Endodermal cell (in vitro differentiated cells): ENCODE results near the gene NHEJ1. TPM values are rescaled to one million over a fixed set of nuclear protein-coding genes. Genes with fewer than 3 reads are reported as not detected.

Experiments
- DNase-seq: peaks from one replicate; pipeline ENCODE4 v3.0.0-alpha.2; 2017
- H3K27ac ChIP-seq: 2 replicates; pipeline ENCODE4 v1.5.1; 2013; ENCODE audit warnings: mild to moderate bottlenecking, low read depth, low read length, moderate library complexity
- H3K27me3 ChIP-seq: 2 replicates; pipeline ENCODE4 v1.6.1; 2013; ENCODE audit warnings: mild to moderate bottlenecking, low read length, moderate library complexity; ENCODE audit not compliant: insufficient read depth, control insufficient read depth, poor library complexity, severe bottlenecking
- H3K36me3 ChIP-seq: 2 replicates; pipeline ENCODE4 v1.7.0; 2013; ENCODE audit warnings: mild to moderate bottlenecking, low read length, moderate library complexity; ENCODE audit not compliant: control insufficient read depth, insufficient read depth
- H3K4me1 ChIP-seq: one replicate; pipeline ENCODE4 v1.7.0; 2013; ENCODE audit warnings: low read length; ENCODE audit not compliant: control insufficient read depth, insufficient read depth
- H3K4me3 ChIP-seq: 2 replicates; pipeline ENCODE4 v1.5.1; 2013; ENCODE audit warnings: mild to moderate bottlenecking, low read length, moderate library complexity
- H3K9ac ChIP-seq: 2 replicates; pipeline ENCODE4 v1.6.1; 2013; ENCODE audit warnings: mild to moderate bottlenecking, low read length, moderate library complexity; ENCODE audit not compliant: poor library complexity, severe bottlenecking; ENCODE audit errors: extremely low read depth
- H3K9me3 ChIP-seq: 2 replicates; pipeline ENCODE4 v1.6.1; 2013; ENCODE audit warnings: mild to moderate bottlenecking, low read length, moderate library complexity; ENCODE audit not compliant: control insufficient read depth
- H3K27ac Mint-ChIP-seq: 2 replicates; pipeline ENCODE4 v1.8.0; 2020; ENCODE audit warnings: mixed read lengths
- H3K27me3 Mint-ChIP-seq: 2 replicates; pipeline ENCODE4 v1.8.0; 2021; ENCODE audit warnings: mild to moderate bottlenecking, mixed read lengths; ENCODE audit not compliant: insufficient read depth
- H3K36me3 Mint-ChIP-seq: 2 replicates; pipeline ENCODE4 v1.8.0; 2020; ENCODE audit warnings: low read depth, mixed read lengths
- H3K4me1 Mint-ChIP-seq: 2 replicates; pipeline ENCODE4 v1.8.0; 2020; ENCODE audit warnings: mixed read lengths
- H3K4me3 Mint-ChIP-seq: 2 replicates; pipeline ENCODE4 v1.8.0; 2020; ENCODE audit warnings: mild to moderate bottlenecking, moderate library complexity, mixed read lengths
- H3K9me3 Mint-ChIP-seq: 2 replicates; pipeline ENCODE4 v1.8.0; 2020; ENCODE audit warnings: mild to moderate bottlenecking, mixed read lengths
- WGBS, 2 experiments: methylation state at CpG; one replicate each; pipeline versions ENCODE4 v1.1.5 to v1.1.7; 2013; ENCODE audit warnings: missing lambda C conversion rate in 2 of 2, mixed read lengths in 1 of 2; ENCODE audit not compliant: insufficient coverage in 1 of 2, insufficient read length in 1 of 2; 5-methylcytosine and 5-hydroxymethylcytosine counted together
- total RNA-seq, 2 donors: library from RNA; stranded (reverse); fragmentation: NEBNext Ultra II Directional in 1 of 2; extraction: Animal tissue kit (Norgen Biotek cat#: 25700) in 1 of 2; gene quantifications; 2 replicates in 1 of 2; 3 replicates in 1 of 2; pipeline ENCODE4 v1.2.1, GENCODE V29; 2021
- TF ChIP-seq, protein P1 (sequence below): fragments of 200-600 bp; sonication (generic); conservative IDR thresholded peaks from 2 replicates; pipeline ENCODE4 v1.5.0; 2021; ENCODE audit warnings: antibody characterized with exemption, mild to moderate bottlenecking

Gene NHEJ1
- total RNA-seq, 2 donors from 2014 or later = 16.2 to 27.4 TPM

DNA sequence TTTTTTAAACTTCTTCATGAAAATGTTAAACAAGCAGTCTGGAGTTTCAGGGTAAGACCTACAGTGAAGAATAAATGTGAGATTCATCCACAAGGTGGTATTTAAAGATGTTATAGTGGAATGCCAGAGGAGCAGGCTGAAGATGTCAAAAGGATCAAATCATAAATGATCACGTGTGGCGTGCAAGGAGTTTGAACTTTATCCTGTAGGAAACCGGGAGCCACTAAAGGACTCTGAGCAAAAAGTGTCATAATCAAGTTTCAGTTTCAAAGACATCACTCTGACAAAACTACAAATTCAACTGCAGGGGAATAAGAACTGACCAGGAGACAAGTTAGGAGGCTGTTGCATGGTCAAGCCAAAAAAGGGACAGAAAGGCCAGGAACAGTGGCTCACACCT is 19.9 kb downstream of the NHEJ1 start:
- Histone ChIP-seq H3K4me1 (no peaks in the 10 kb centered on the region), H3K27me3 (no peaks in the 10 kb centered on the region), H3K4me3 (no peak overlapping the region), H3K27ac (no peak overlapping the region), H3K9me3 (peaks cover 10% of the 10 kb centered on the region), H3K36me3 (peaks cover 50% of the 10 kb centered on the region), H3K9ac (no peak overlapping the region)
- H3K4me1 Mint-ChIP-seq = peaks cover 3% of the 10 kb centered on the region
- DNase-seq = no peak
- peaks cover 44% of the 10 kb centered on the region for H3K36me3 Mint-ChIP-seq
- H3K27ac Mint-ChIP-seq = no peak overlapping the region
- H3K27me3 Mint-ChIP-seq = no peaks in the 10 kb centered on the region
- H3K9me3 Mint-ChIP-seq = no peaks in the 10 kb centered on the region
- TF ChIP-seq, protein P1, sequence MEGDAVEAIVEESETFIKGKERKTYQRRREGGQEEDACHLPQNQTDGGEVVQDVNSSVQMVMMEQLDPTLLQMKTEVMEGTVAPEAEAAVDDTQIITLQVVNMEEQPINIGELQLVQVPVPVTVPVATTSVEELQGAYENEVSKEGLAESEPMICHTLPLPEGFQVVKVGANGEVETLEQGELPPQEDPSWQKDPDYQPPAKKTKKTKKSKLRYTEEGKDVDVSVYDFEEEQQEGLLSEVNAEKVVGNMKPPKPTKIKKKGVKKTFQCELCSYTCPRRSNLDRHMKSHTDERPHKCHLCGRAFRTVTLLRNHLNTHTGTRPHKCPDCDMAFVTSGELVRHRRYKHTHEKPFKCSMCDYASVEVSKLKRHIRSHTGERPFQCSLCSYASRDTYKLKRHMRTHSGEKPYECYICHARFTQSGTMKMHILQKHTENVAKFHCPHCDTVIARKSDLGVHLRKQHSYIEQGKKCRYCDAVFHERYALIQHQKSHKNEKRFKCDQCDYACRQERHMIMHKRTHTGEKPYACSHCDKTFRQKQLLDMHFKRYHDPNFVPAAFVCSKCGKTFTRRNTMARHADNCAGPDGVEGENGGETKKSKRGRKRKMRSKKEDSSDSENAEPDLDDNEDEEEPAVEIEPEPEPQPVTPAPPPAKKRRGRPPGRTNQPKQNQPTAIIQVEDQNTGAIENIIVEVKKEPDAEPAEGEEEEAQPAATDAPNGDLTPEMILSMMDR = no peak
- 95 to 96% methylated on average over 3 of the region's 3 CpGs for WGBS, 2 experiments
- no peak overlapping the region for H3K4me3 Mint-ChIP-seq

DNA sequence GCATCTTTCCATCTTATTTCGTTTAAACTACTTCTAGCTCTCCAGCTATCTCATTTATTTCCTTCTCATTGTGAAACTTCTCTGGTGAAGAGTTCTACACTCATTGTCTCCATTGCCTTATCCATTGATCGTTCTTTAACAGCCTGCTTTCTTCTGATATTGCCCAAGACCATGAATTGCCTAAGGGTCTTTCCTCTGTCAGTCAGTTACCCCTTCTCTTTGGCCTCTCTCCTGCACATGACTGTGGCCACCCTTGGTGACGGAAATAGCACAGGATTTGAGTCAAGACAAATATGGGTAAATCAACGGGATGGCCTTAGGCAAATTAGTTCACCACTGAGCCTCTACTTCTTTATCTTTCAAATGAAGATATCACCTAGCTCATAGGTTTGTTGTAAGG is 26.6 kb downstream of the NHEJ1 start:
- Mint-ChIP-seq H3K9me3 (no peaks in the 10 kb centered on the region), H3K27me3 (no peaks in the 10 kb centered on the region)
- peak overlapping the region; percentile 21 for H3K4me3 ChIP-seq

DNA sequence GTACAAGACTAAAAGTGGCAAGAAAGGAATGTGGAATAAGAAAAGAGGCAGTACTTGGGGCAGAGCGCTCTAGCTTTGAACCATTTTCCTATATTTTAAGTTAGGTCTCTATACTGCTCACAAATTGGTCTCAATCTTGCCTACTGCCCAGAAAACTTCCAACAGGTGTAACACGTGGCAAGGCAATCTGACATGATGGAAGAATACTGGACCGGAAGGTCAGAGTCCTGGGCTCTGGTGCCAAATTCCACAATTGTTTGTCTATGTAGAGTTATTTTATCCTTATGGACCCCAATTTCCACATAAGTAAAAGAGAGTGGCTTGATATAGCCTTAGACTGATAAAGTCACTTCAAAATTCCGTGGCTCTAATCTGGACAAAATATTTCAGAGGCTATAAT is 28.9 kb downstream of the NHEJ1 start:
- Mint-ChIP-seq H3K27ac (no peak overlapping the region), H3K4me3 (no peak overlapping the region), H3K9me3 (no peaks in the 10 kb centered on the region), H3K36me3 (no peaks in the 10 kb centered on the region), H3K4me1 (peaks cover 44% of the 10 kb centered on the region), H3K27me3 (no peaks in the 10 kb centered on the region)
- Histone ChIP-seq H3K4me3 (no peak overlapping the region), H3K36me3 (no peaks in the 10 kb centered on the region), H3K9ac (no peak overlapping the region), H3K9me3 (no peaks in the 10 kb centered on the region), H3K27ac (no peak overlapping the region), H3K4me1 (peaks cover 15% of the 10 kb centered on the region), H3K27me3 (no peaks in the 10 kb centered on the region)
- WGBS, 2 experiments = 85 to 98% methylated on average over 2 to 4 of the region's 4 CpGs
- no peak for DNase-seq
- TF ChIP-seq, protein P1 = no peak

More for the DNA sequence above, 26.6 kb downstream of the NHEJ1 start:
- no peaks in the 10 kb centered on the region for H3K27me3 ChIP-seq
- TF ChIP-seq, protein P1 = no peak
- no peak overlapping the region for H3K27ac ChIP-seq
- H3K4me3 Mint-ChIP-seq = no peak overlapping the region
- no peak overlapping the region for H3K9ac ChIP-seq
- H3K36me3 ChIP-seq = peaks cover 8% of the 10 kb centered on the region
- peaks cover 24% of the 10 kb centered on the region for H3K4me1 Mint-ChIP-seq
- no peaks in the 10 kb centered on the region for H3K9me3 ChIP-seq
- DNase-seq = no peak
- H3K27ac Mint-ChIP-seq = no peak overlapping the region
- H3K4me1 ChIP-seq = peaks cover 6% of the 10 kb centered on the region
- peaks cover 10% of the 10 kb centered on the region for H3K36me3 Mint-ChIP-seq
- 75 to 80% methylated on average over 4 of the region's 4 CpGs for WGBS, 2 experiments
